ENCODE measurements around the gene HSD17B14. TPM values are rescaled to one million over a fixed set of nuclear protein-coding genes. Genes with fewer than 3 reads are reported as not detected.

Gene HSD17B14
- polyA plus RNA-seq, 1 experiment: 2.3 TPM

- H3K27ac ChIP-seq (ENCODE audit: low read depth, low read length): no peak overlapping the region
- POLR2A ChIA-PET: interaction anchor here (0.6 to 1.0 kb wide), 4 partner anchors 13 to 383 kb away, joined by 3 to 7 read pairs (median 3); partner anchors contain the start of genes CA11 and PPP1R15A
- H3K27me3 ChIP-seq (ENCODE audit: control insufficient read depth, insufficient read depth, low read length): no peaks in the 10 kb centered on the region
- TF ChIP-seq CTCF (IDR thresholded peaks at IDR 0.05; ENCODE audit: low read depth, low read length): no peak
- CTCF ChIA-PET: interaction anchor here (0.7 to 2.1 kb wide), 2 partner anchors 17 kb away, joined by 3 to 8 read pairs; no protein-coding TSS in a partner anchor
- no peak for DNase-seq (ENCODE audit: low read depth, low spot score)
- H3K9me3 ChIP-seq (ENCODE audit: control insufficient read depth, insufficient read depth, low read length): no peaks in the 10 kb centered on the region; the same call in 1 of the 2 replicates
- H3K4me3 ChIP-seq (ENCODE audit: low read depth, low read length): peak overlapping the region; percentile 50
Measured at GRCh38 chr19:48812094-48812929, 24.0 kb downstream of the HSD17B14 start.

GRCh38 chr19:48810151-48810550, 26.1 kb downstream of the HSD17B14 start:
- CTCF ChIA-PET: interaction anchor here (1.3 to 2.1 kb wide), 3 partner anchors 15 to 183 kb away, joined by 4 to 8 read pairs (median 5); partner anchors contain the start of genes GYS1 and RUVBL2
- POLR2A ChIA-PET: interaction anchor here (0.9 kb wide), 1 partner anchor 154 kb away, joined by 4 read pairs; no protein-coding TSS in a partner anchor
- TF ChIP-seq CTCF (IDR thresholded peaks at IDR 0.05; ENCODE audit: low read depth, low read length): no peak

DNA sequence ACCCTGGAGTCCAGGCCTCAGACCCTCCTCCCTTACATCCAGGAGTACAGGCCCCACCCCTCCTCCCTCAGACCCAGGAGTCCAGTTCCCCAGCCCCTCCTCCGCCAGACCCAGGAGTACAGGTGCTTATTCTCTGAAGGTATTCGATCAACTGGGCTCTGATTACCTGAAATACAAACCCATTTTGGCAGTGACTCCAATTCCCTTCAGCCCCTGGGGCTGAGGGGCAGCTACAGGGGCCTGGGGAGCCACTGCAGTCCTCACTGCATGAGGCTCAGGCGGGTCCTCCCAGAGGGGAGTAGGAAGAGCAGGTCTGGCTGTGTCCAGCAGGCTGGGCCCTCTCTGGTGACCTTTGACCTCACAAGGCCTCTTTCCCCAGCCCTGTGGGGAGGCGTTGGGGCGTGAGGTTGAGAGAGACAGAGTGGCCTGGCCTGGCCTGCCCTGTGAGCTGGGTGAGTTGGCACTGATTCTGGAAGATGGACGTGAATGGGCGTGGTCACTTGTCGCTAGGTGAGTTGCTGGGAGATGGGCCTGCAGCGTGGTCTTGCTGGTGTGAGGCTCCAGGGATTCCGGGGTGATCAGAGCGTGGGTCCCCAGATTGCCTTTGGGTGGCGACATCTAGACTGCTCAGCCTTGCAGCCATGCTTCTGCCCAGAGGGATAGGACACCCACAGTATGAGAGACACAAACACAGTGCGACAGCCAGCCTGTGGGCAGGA, 28.5 kb downstream of the HSD17B14 start:
- no peak for DNase-seq (ENCODE audit: low read depth, low spot score)
- POLR2A ChIA-PET: no interaction called here
- Histone ChIP-seq H3K27ac (ENCODE audit: low read depth, low read length) (no peak overlapping the region), H3K27me3 (ENCODE audit: control insufficient read depth, insufficient read depth, low read length) (no peaks in the 10 kb centered on the region), H3K9me3 (ENCODE audit: control insufficient read depth, insufficient read depth, low read length) (no peaks in the 10 kb centered on the region; the same call in 1 of the 2 replicates), H3K4me3 (ENCODE audit: low read depth, low read length) (no peak overlapping the region)
- TF ChIP-seq CTCF (IDR thresholded peaks at IDR 0.05; ENCODE audit: low read depth, low read length): no peak
- CTCF ChIA-PET: interaction anchor here (0.5 to 2.2 kb wide), 4 partner anchors 13 to 191 kb away, joined by 3 to 10 read pairs (median 6); no protein-coding TSS in a partner anchor

More at GRCh38 chr19:48810151-48810550, 26.1 kb downstream of the HSD17B14 start:
- DNase-seq (ENCODE audit: low read depth, low spot score): no peak
- no peaks in the 10 kb centered on the region for H3K27me3 ChIP-seq (ENCODE audit: control insufficient read depth, insufficient read depth, low read length)
- H3K27ac ChIP-seq (ENCODE audit: low read depth, low read length): no peak overlapping the region
- no peaks in the 10 kb centered on the region; the same call in 1 of the 2 replicates for H3K9me3 ChIP-seq (ENCODE audit: control insufficient read depth, insufficient read depth, low read length)
- peak overlapping the region; percentile 71 for H3K4me3 ChIP-seq (ENCODE audit: low read depth, low read length)

- no peak for TF ChIP-seq CTCF (IDR thresholded peaks at IDR 0.05; ENCODE audit: low read depth, low read length)
- H3K9me3 ChIP-seq (ENCODE audit: control insufficient read depth, insufficient read depth, low read length): no peaks in the 10 kb centered on the region; the same call in 1 of the 2 replicates
- no peak for DNase-seq (ENCODE audit: low read depth, low spot score)
- no peak overlapping the region for H3K4me3 ChIP-seq (ENCODE audit: low read depth, low read length)
- H3K27me3 ChIP-seq (ENCODE audit: control insufficient read depth, insufficient read depth, low read length): no peaks in the 10 kb centered on the region
- ChIA-PET CTCF (interaction anchor here (0.5 to 2.2 kb wide), 6 partner anchors 12 to 192 kb away, joined by 3 to 10 read pairs (median 4); no protein-coding TSS in a partner anchor), POLR2A (interaction anchor here (0.9 kb wide), 1 partner anchor 12 kb away, joined by 4 read pairs; no protein-coding TSS in a partner anchor)
- no peak overlapping the region for H3K27ac ChIP-seq (ENCODE audit: low read depth, low read length)
Measured at GRCh38 chr19:48806818-48807589, 29.3 kb downstream of the HSD17B14 start.

Measured in AG04450 (cell line).